GM12873 (cell line): ENCODE data around the gene SH3GL1.

Experiments
- TF ChIP-seq, protein P1 (sequence below): IDR thresholded peaks from 2 replicates; pipeline ENCODE4 v1.5.1; 2012; ENCODE audit warnings: low read depth, mild to moderate bottlenecking, moderate library complexity, low read length, control low read depth; ENCODE audit not compliant: insufficient read depth; ENCODE audit errors: missing control alignments

SH3GL1 gene

DNA sequence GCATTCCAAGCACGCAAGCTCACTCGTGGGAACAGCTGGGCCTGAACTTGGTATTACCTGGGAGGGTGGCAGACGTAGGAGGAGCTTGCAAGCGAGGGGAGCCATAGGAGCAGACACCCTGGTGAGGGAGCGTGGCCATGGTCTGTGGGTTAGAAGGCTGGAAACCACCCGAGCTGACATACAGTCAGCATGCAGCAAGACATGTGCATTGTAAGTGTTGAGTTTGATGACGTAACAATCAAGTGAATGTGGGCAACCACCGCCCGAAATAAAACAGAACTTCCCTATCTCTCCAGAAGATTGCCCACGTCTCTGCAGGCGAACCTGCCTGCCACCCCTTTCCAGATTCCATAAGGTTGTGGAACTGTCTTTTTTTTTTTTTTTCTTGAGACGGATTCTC is 30.4 kb upstream of the SH3GL1 start:
- TF ChIP-seq, protein P1, sequence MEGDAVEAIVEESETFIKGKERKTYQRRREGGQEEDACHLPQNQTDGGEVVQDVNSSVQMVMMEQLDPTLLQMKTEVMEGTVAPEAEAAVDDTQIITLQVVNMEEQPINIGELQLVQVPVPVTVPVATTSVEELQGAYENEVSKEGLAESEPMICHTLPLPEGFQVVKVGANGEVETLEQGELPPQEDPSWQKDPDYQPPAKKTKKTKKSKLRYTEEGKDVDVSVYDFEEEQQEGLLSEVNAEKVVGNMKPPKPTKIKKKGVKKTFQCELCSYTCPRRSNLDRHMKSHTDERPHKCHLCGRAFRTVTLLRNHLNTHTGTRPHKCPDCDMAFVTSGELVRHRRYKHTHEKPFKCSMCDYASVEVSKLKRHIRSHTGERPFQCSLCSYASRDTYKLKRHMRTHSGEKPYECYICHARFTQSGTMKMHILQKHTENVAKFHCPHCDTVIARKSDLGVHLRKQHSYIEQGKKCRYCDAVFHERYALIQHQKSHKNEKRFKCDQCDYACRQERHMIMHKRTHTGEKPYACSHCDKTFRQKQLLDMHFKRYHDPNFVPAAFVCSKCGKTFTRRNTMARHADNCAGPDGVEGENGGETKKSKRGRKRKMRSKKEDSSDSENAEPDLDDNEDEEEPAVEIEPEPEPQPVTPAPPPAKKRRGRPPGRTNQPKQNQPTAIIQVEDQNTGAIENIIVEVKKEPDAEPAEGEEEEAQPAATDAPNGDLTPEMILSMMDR, result no peak

DNA sequence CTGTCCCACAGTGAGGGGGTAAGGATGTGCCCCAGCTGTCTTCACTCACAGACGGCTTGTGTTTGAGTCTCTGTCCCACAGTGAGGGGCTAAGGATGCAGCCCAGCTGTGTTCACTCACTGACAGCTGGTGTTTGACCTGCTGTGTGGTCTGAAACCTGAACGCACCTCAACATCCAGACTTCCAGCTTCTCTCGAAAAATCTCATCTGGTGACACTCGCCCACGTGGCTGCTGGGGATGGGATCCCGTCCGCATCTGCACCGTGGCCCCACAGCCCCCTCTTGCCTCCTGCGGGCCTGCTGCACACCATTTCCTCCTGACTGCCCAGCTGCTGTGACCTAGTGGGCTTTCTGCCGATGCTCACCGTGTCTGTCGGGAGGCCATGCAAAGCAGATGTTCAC is 29.4 kb upstream of the SH3GL1 start:
- TF ChIP-seq, protein P1, result no peak

DNA sequence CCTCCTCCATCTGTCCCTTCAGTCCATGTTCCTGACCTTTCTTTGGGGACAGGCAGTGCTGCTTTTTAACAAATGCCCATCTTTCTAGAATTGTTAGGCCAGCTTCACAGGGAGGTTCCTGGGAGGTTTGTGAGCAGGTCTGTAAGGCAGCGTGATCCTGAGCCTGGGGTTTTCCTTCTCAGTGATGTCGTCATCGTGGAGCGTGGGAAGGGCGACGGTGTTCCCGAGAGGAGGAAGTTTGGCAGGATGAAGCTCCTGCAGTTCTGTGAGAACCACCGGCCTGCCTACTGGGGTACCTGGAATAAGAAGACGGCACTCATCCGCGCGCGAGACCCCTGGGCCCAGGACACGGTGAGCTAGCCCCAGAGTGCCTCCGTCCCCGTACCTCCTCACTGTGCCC is 28.9 kb upstream of the SH3GL1 start:
- TF ChIP-seq, protein P1, result no peak

DNA sequence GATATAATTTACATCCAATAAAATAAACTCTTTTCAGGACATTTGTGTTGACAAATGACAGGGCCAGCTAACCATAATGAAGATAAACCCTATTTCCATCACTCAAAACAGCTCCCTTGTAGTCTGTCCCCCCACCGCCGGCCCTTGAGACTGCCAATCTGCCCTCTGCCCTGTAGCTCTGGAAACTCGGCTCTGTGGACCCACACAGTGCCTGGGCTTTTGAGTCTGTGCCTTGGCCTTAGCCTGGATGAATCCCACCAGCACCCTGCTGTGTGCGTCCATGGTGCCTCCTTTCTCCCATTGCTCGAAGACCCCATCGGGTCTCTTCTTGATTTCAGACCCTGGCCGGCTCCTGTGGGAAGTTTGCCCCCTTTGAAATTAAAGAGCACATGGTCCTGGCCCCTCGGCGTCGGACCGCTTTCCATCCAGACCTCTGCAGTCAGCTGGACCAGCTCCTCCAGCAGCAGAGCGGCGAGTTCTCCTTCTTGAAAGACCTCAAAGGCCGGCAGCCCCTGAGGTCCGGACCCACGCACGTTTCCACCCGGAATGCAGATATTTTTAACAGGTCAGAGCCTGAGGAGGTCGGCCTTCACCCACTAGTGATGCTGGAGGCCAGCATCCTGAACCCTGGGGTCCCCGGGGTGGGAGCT is 28.1 kb upstream of the SH3GL1 start:
- TF ChIP-seq, protein P1, result no peak

DNA sequence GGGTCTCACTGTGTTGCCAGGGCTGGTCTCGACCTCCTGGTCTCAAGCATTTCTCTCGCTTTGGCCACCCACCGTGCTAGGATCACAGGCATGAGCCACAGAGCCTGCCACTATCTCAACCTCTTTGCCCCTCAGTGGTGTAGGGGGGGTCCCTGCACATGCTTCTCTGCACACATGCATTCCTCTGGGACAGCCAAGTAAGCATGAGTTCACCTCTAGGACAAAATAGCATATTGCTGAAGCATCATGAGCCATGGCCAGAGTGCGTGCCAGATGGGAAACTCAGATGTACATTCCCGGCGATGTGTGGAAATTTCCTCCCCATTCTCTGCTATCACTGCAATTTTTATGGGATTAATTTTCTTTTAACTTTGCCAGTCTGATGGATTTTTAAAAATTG is 25.2 kb upstream of the SH3GL1 start:
- TF ChIP-seq, protein P1, result no peak

DNA sequence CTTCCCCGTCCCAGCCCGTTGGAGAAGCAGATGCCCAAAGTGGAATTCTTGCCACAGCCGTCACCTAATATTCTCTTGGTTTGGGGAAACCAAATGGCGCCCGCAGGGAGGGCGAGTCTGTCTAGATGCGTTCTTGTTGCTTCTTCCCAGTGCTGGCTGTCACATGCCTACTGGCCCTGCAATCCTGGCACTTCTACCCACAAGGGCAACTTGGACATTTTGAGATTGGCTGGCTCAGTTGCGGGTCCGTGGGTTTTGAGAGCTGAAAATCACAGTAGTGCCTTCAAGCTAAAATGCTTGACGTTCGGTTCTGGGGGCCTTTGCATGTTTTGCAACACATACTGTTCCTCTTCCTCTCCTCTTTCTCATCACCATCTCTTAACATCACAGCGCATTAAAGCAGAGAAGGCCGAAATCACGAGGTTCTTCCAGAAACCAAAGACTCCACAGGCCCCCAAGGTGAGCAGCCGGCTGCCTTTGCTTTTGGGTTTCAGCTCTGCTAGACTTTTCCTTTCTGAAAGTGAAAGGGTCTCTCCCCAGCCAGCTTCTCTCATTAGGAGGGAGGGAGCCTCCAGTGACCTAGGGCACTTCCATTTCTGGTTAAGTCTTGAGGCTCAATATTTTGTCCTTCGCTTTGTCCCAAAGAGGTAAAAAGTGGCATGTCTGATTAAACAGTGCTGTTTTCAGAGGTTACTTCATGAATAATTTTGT is 23.2 kb upstream of the SH3GL1 start:
- TF ChIP-seq, protein P1, result no peak

DNA sequence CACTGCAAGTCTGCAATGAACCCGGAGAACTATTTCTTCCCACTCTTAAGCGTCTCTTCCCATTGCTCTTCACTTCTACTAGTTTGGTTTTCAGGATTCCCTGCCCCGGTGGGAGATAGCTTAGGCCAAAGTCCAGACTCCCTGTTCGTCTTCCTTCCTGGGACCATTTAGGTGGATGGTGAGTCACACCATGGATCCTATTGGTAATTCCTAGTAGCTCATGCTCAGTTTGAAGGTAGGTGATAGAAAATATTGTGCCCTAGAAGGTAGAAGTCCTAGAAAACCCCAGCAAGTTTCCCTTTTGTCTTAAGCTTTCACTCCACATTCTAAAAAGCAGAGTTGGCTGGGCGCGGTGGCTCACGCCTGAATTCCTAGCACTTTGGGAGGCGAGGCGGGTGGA is 15.9 kb upstream of the SH3GL1 start:
- TF ChIP-seq, protein P1, result no peak
